ENCODE data around the gene CAMK2B. TPM values are rescaled to one million over a fixed set of nuclear protein-coding genes. Genes with fewer than 3 reads are reported as not detected.

CAMK2B gene
- total and polyA plus RNA-seq, 2 experiments from 2014 or later: not detected

GRCh38 chr7:44219371-44220045 is 105.9 kb downstream of the CAMK2B start:
- TF ChIP-seq STAT1 (IDR thresholded peaks at IDR 0.05; ENCODE audit: unreplicated experiment): no peak
- no peak for TF ChIP-seq CREB1 (CRISPR knock-in tag; IDR thresholded peaks at IDR 0.05; ENCODE audit: low read depth)
- no peak for TF ChIP-seq JUNB (IDR thresholded peaks at IDR 0.05; ENCODE audit: unreplicated experiment)
- TF ChIP-seq EZH2phosphoT487 (IDR thresholded peaks at IDR 0.05; ENCODE audit: unreplicated experiment): no peak
- no peak for TF ChIP-seq CTCF (conservative IDR thresholded peaks at IDR 0.05; ENCODE audit: low read depth in 2 of 2)
- TF ChIP-seq ZNF462 (CRISPR knock-in tag; IDR thresholded peaks at IDR 0.05): no peak
- TF ChIP-seq POLR2AphosphoS5 (IDR thresholded peaks at IDR 0.05; ENCODE audit: low read depth): no peak
- no peak for TF ChIP-seq NANOG (IDR thresholded peaks at IDR 0.05; ENCODE audit: borderline replicate concordance)
- Histone ChIP-seq H3K4me3 (no peak overlapping the region), H3K4me2 (no peak overlapping the region), H2AFZ (no peak overlapping the region), H3K79me2 (replicated peaks; ENCODE audit: insufficient read depth) (no peaks in the 10 kb centered on the region), H3K36me3 (ENCODE audit: insufficient read depth) (no peaks in the 10 kb centered on the region), H3K27me3 (ENCODE audit: insufficient read depth) (no peaks in the 10 kb centered on the region), H3K9me2 (ENCODE audit: insufficient read depth) (no peaks in the 10 kb centered on the region), H4K20me1 (replicated peaks; ENCODE audit: insufficient read depth) (no peaks in the 10 kb centered on the region), H3K4me1 (ENCODE audit: insufficient read depth) (peaks cover 8% of the 10 kb centered on the region), H3K27ac (ENCODE audit: low read depth) (no peak overlapping the region), H3F3A (replicated peaks; ENCODE audit: low read depth) (no peaks in the 10 kb centered on the region)
- DNase-seq (ENCODE audit: low spot score): no peak
- no peak overlapping the region for H3K27ac Mint-ChIP-seq
- no peak overlapping the region; the same call in 2 of the 3 replicates for H3K4me3 Mint-ChIP-seq
- peaks cover 39% of the 10 kb centered on the region for H3K4me1 Mint-ChIP-seq
- H3K36me3 Mint-ChIP-seq (ENCODE audit: low read depth): no peaks in the 10 kb centered on the region
- ATAC-seq: no peak
- H3K9me3 Mint-ChIP-seq: no peaks in the 10 kb centered on the region
- H3K27me3 Mint-ChIP-seq (ENCODE audit: insufficient read depth, low read depth, poor library complexity): peaks cover 10% of the 10 kb centered on the region

Data from GM23338 (cell line).